LNCAP (cell line): ENCODE data around the gene NFATC3.

Experiments used
- CTCF ChIP-seq: fragments of 450-650 bp; IDR thresholded peaks from 2 replicates; pipeline ENCODE4 v1.5.1; 2017; ENCODE audit warnings: mild to moderate bottlenecking

NFATC3 gene

GRCh38 chr16:68264128-68265077 lies 179.2 kb downstream of the NFATC3 start, which contains the start of gene SLC7A6:
SLC7A6 (plus strand) TSS chr16:68264526; CDS start chr16:68274727, 10,201 bp downstream.
- TF ChIP-seq CTCF = peak; percentile 61; the same call in 1 of the 2 replicates

GRCh38 chr16:68265078-68265920 lies 180.1 kb downstream of the NFATC3 start:
- no peak for TF ChIP-seq CTCF

- TF ChIP-seq CTCF = no peak
These were observed 182.6 kb downstream of the NFATC3 start for GRCh38 chr16:68267612-68268405.

GRCh38 chr16:68269793-68270192 lies 184.6 kb downstream of the NFATC3 start:
- TF ChIP-seq CTCF = no peak

GRCh38 chr16:68270353-68270752 lies 185.2 kb downstream of the NFATC3 start:
- no peak for TF ChIP-seq CTCF

- no peak for TF ChIP-seq CTCF
These were observed 187.5 kb downstream of the NFATC3 start for GRCh38 chr16:68272507-68273209.
